K562 (cell line): ENCODE data around the gene RCOR2. TPM values are rescaled to one million over a fixed set of nuclear protein-coding genes. Genes with fewer than 3 reads are reported as not detected.

Source experiments
- BCOR ChIP-seq: fragments of 450-650 bp; IDR thresholded peaks from 2 replicates; pipeline ENCODE4 v1.6.1; 2016
- CHD1 ChIP-seq: fragments of 200-600 bp; sonication (generic); IDR thresholded peaks from one replicate; pipeline ENCODE4 v1.6.1; 2012; ENCODE audit warnings: mild to moderate bottlenecking, moderate library complexity, low read length, inconsistent platforms
- CHD2 ChIP-seq: IDR thresholded peaks from 2 replicates; pipeline ENCODE4 v1.6.1; 2011; ENCODE audit warnings: low read depth, low read length
- DPF2 ChIP-seq: fragments of 450-650 bp; IDR thresholded peaks from 2 replicates; pipeline ENCODE4 v1.6.1; 2016
- FIP1L1 ChIP-seq: fragments of 200-400 bp; formaldehyde crosslinking; IDR thresholded peaks from 2 replicates; pipeline ENCODE4 v1.6.1; 2018; ENCODE audit warnings: mild to moderate bottlenecking, low read depth, low read length; ENCODE audit not compliant: poor library complexity, severe bottlenecking
- HSF4 ChIP-seq: fragments of 250-450 bp; sonication (Bioruptor Pico); IDR thresholded peaks from 2 replicates; pipeline ENCODE4 v2.1.2; 2022; ENCODE audit warnings: mild to moderate bottlenecking, moderate library complexity, borderline replicate concordance
- KHSRP ChIP-seq: fragments of 450-650 bp; IDR thresholded peaks from 2 replicates; pipeline ENCODE4 v1.6.1; 2017
- KLF1 ChIP-seq: fragments of 450-650 bp; IDR thresholded peaks from 2 replicates; pipeline ENCODE4 v1.6.1; 2016; ENCODE audit warnings: missing genetic modification characterization, missing compliant biosample characterization
- MTA1 ChIP-seq: fragments of 450-650 bp; IDR thresholded peaks from 2 replicates; pipeline ENCODE4 v1.6.1; 2017; ENCODE audit warnings: borderline replicate concordance
- NBN ChIP-seq: fragments of 450-650 bp; IDR thresholded peaks from 2 replicates; pipeline ENCODE4 v1.6.1; 2016; ENCODE audit warnings: low read depth, mild to moderate bottlenecking
- POLR2H ChIP-seq: IDR thresholded peaks from 2 replicates; pipeline ENCODE4 v1.6.1; 2016; ENCODE audit warnings: missing genetic modification characterization, low read depth, mild to moderate bottlenecking, control low read depth, missing compliant biosample characterization, moderate library complexity
- POLR3A ChIP-seq: IDR thresholded peaks from 2 replicates; pipeline ENCODE4 v1.6.1; 2011; ENCODE audit warnings: borderline replicate concordance, mild to moderate bottlenecking, moderate library complexity; ENCODE audit not compliant: insufficient read length, insufficient read depth; ENCODE audit errors: extremely low read depth
- SMAD3 ChIP-seq: fragments of 450-650 bp; formaldehyde crosslinking; conservative IDR thresholded peaks from 2 replicates; pipeline ENCODE4 v1.4.0; 2020; ENCODE audit warnings: mild to moderate bottlenecking
- SMARCA5 ChIP-seq: fragments of 450-650 bp; IDR thresholded peaks from 2 replicates; pipeline ENCODE4 v1.6.1; 2016
- SRSF3 ChIP-seq: fragments of 200-400 bp; formaldehyde crosslinking; IDR thresholded peaks from 2 replicates; pipeline ENCODE4 v1.6.1; 2016; ENCODE audit warnings: mild to moderate bottlenecking, low read length, moderate library complexity; ENCODE audit not compliant: insufficient read depth
- ZKSCAN1 ChIP-seq: fragments of 150-350 bp; IDR thresholded peaks from 2 replicates; pipeline ENCODE4 v1.6.1; 2016; ENCODE audit warnings: low read depth, low read length
- ZNF121 ChIP-seq: sonication (generic); formaldehyde crosslinking; conservative IDR thresholded peaks from 2 replicates; pipeline ENCODE4 v1.8.0; 2022; ENCODE audit warnings: missing genetic modification reagents
- ZNF384 ChIP-seq: IDR thresholded peaks from 2 replicates; pipeline ENCODE4 v1.6.1; 2012; ENCODE audit warnings: low read depth, low read length, improper control_type of control experiment
- polyA plus RNA-seq, 8 experiments: library from polyadenylated mRNA; depleted of rRNA in 4 of 8; stranded (reverse) in 5 of 8; unstranded in 3 of 8; fragments of >200 nt; fragmentation: Nextera tagmentation in 2 of 8; fragmentation: Illumina TruSeq in 1 of 8; extraction: Ambion mirVana in 2 of 8; extraction: Trizol in 1 of 8; gene quantifications; 2 replicates each; pipeline versions ENCODE4 v1.2.1 to v1.2.3, GENCODE V29; 2011 to 2014; ENCODE audit warnings: inconsistent platforms in 1 of 8, missing spikeins in 1 of 8
- total RNA-seq, 7 experiments: library from RNA; depleted of rRNA in 6 of 7; stranded (reverse); fragments of >200 nt in 6 of 7; fragmentation: Illumina TruSeq in 2 of 7; extraction: Trizol in 2 of 7; gene quantifications; 2 replicates each; pipeline versions ENCODE4 v1.2.1 to v1.2.3, GENCODE V29; 2011 to 2021; ENCODE audit warnings: low replicate concordance in 1 of 7
- TF ChIP-seq, protein P1 (sequence below): sonication (generic); formaldehyde crosslinking; IDR thresholded peaks from 2 replicates; pipeline ENCODE4 v1.8.1; 2023; ENCODE audit warnings: mild to moderate bottlenecking, missing genetic modification reagents
- TF ChIP-seq, protein P2 (sequence below), 2 experiments: fragments of 450-650 bp; formaldehyde crosslinking in 1 of 2; IDR thresholded peaks; 2 replicates each; pipeline versions ENCODE4 v1.4.0 to v1.6.1; 2014 to 2020; ENCODE audit warnings: mild to moderate bottlenecking in 2 of 2, borderline replicate concordance in 1 of 2, low read depth in 1 of 2

Gene RCOR2
- total and polyA plus RNA-seq, 9 of the 15 experiments (the other 6 are each of a cell fraction or from before 2014, with no cell fraction given): 0.04 to 6.5 (median 2.5) TPM; not detected in 1

DNA sequence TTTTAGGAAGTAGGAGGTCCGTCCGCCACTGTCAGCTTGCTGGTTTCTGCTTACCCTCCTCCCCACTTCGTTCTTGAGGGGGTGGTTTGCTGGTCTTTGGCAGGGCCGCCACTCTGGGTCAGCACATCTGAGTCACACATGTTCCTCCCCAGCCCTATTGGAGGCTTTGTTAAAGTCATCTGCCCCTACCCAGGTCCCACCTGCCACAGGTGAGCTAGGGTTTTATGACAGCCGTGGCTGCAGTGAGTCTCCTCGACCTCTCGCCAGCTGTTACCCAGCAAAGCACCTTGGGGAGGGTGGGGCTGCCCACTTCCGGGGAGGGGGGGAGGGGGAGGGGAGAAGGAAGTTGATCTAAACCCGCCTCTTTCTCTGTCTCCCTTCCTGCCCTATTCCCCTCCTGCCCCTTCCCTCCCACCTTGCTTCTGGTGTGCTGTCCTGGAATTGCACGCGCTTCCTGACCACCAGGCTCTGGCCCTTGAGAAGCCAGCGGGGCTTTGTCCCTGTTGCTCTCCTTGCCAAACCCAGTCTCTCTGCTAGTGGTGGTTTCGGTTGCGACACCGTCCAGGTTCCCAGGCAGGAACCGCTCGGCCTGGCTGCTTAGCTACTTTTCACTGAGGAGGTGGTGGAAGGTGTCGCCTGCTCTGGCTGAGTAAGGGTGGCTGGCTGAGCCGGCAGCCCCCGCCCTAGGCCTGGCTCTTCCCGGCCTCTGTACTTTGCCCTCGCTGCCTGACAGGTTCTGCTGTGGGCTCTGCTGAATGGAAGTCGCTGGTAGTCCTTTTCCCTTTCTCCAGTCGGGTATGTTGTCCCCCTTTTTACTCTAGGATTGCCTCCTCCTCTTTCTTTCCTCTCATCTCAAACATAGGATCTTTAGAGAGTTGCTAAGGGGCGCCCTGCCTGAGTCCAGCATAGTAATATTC lies 28.5 kb downstream of the RCOR2 start (continued):
- TF ChIP-seq CHD1 (no peak), ZNF384 (no peak), HSF4 (no peak), BCOR (no peak; the same call in 1 of the 2 replicates), FIP1L1 (no peak), POLR3A (no peak), CHD2 (no peak), KLF1 (no peak), KHSRP (no peak), POLR2H (no peak), SMARCA5 (0 out of 2 replicates have a peak, but pooled peaks have one; percentile 25), SRSF3 (no peak), SMAD3 (no peak), ZNF121 (no peak), NBN (no peak), MTA1 (no peak), ZKSCAN1 (no peak), DPF2 (peak; percentile 59; the same call in 1 of the 2 replicates)
- TF ChIP-seq, protein P1, sequence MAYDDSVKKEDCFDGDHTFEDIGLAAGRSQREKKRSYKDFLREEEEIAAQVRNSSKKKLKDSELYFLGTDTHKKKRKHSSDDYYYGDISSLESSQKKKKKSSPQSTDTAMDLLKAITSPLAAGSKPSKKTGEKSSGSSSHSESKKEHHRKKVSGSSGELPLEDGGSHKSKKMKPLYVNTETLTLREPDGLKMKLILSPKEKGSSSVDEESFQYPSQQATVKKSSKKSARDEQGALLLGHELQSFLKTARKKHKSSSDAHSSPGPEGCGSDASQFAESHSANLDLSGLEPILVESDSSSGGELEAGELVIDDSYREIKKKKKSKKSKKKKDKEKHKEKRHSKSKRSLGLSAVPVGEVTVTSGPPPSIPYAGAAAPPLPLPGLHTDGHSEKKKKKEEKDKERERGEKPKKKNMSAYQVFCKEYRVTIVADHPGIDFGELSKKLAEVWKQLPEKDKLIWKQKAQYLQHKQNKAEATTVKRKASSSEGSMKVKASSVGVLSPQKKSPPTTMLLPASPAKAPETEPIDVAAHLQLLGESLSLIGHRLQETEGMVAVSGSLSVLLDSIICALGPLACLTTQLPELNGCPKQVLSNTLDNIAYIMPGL (CRISPR knock-in tag): no peak
- TF ChIP-seq, protein P2, sequence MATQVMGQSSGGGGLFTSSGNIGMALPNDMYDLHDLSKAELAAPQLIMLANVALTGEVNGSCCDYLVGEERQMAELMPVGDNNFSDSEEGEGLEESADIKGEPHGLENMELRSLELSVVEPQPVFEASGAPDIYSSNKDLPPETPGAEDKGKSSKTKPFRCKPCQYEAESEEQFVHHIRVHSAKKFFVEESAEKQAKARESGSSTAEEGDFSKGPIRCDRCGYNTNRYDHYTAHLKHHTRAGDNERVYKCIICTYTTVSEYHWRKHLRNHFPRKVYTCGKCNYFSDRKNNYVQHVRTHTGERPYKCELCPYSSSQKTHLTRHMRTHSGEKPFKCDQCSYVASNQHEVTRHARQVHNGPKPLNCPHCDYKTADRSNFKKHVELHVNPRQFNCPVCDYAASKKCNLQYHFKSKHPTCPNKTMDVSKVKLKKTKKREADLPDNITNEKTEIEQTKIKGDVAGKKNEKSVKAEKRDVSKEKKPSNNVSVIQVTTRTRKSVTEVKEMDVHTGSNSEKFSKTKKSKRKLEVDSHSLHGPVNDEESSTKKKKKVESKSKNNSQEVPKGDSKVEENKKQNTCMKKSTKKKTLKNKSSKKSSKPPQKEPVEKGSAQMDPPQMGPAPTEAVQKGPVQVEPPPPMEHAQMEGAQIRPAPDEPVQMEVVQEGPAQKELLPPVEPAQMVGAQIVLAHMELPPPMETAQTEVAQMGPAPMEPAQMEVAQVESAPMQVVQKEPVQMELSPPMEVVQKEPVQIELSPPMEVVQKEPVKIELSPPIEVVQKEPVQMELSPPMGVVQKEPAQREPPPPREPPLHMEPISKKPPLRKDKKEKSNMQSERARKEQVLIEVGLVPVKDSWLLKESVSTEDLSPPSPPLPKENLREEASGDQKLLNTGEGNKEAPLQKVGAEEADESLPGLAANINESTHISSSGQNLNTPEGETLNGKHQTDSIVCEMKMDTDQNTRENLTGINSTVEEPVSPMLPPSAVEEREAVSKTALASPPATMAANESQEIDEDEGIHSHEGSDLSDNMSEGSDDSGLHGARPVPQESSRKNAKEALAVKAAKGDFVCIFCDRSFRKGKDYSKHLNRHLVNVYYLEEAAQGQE (IDR thresholded peaks at IDR 0.05; ENCODE audit: borderline replicate concordance): no peak
- TF ChIP-seq, protein P2 (CRISPR knock-in tag; IDR thresholded peaks at IDR 0.05; ENCODE audit: low read depth): no peak
